ENCODE data around the gene DDX1.

GRCh38 chr2:15624903-15625302, 33.2 kb downstream of the DDX1 start:
- TF ChIP-seq TAF1 (IDR thresholded peaks at IDR 0.05; ENCODE audit: borderline replicate concordance, insufficient read depth, low read length) (no peak), REST (IDR thresholded peaks at IDR 0.05; ENCODE audit: insufficient read depth in 1 of 2, low read depth in 2 of 2, low read length in 2 of 2) (no peak)

Measured in PFSK-1 (cell line).